SK-N-SH (cell line): ENCODE results near the gene MLANA. TPM values are rescaled to one million over a fixed set of nuclear protein-coding genes. Genes with fewer than 3 reads are reported as not detected.

Source experiments
- CTCF ChIA-PET: fragments of 300-600, 350-600 bp; formaldehyde crosslinking; extraction: SDS; loops from one replicate; lab custom pipeline; 2021; lab: Yijun Ruan, JAX
- POLR2A ChIA-PET: fragments of 350-600 bp; sonication (Branson Sonifier 250); formaldehyde crosslinking; extraction: SDS; loops from one replicate; lab custom pipeline; 2020; ENCODE audit warnings: antibody characterized with exemption, inconsistent platforms; lab: Yijun Ruan, JAX
- DNase-seq: peaks from one replicate; pipeline ENCODE4 v3.0.0; 2012
- H2AFZ ChIP-seq: fragments of 200-600 bp; sonication (generic); 2 replicates; pipeline ENCODE4 v1.8.1; 2016; ENCODE audit warnings: antibody characterized with exemption, mild to moderate bottlenecking, low read depth
- H3F3A ChIP-seq: fragments of 200-600 bp; sonication (generic); replicated peaks from 2 replicates; pipeline ENCODE3; 2016; ENCODE audit warnings: antibody characterized with exemption, mild to moderate bottlenecking; ENCODE audit not compliant: insufficient read depth
- H3K27ac ChIP-seq, 2 experiments: fragments of 200-500 bp in 1 of 2; fragments of 200-600 bp in 1 of 2; sonication (Bioruptor generic) in 1 of 2; sonication (generic), shearing (Covaris generic) in 1 of 2; 2 replicates each; pipeline versions ENCODE4 v1.5.1 to v1.6.1; 2014 to 2016; ENCODE audit warnings: low read depth in 2 of 2, inconsistent platforms in 1 of 2, low read length in 1 of 2, mild to moderate bottlenecking in 1 of 2, mixed read lengths in 1 of 2
- H3K27me3 ChIP-seq: fragments of 200-600 bp; sonication (generic), shearing (Covaris generic); 2 replicates; pipeline ENCODE4 v1.6.1; 2016; ENCODE audit warnings: mixed run types; ENCODE audit not compliant: insufficient read depth
- H3K36me3 ChIP-seq, 2 experiments: fragments of 200-500 bp in 1 of 2; fragments of 200-600 bp in 1 of 2; sonication (Bioruptor generic) in 1 of 2; sonication (generic) in 1 of 2; replicated peaks in 1 of 2; 2 replicates each; pipeline versions ENCODE3 to v1.5.1; 2014 to 2016; ENCODE audit warnings: low read length in 1 of 2, mild to moderate bottlenecking in 1 of 2; ENCODE audit not compliant: insufficient read depth in 2 of 2, control insufficient read depth in 1 of 2
- H3K4me1 ChIP-seq, 2 experiments: fragments of 200-500 bp in 1 of 2; fragments of 200-600 bp in 1 of 2; sonication (Bioruptor generic) in 1 of 2; sonication (generic), shearing (Covaris generic) in 1 of 2; 2 replicates each; pipeline versions ENCODE4 v1.5.1 to v1.6.1; 2014 to 2016; ENCODE audit warnings: low read depth in 1 of 2, low read length in 1 of 2, mixed run types in 1 of 2; ENCODE audit not compliant: insufficient read depth in 2 of 2, control insufficient read depth in 1 of 2
- H3K4me2 ChIP-seq: fragments of 200-600 bp; sonication (generic), shearing (Covaris generic); 2 replicates; pipeline ENCODE4 v1.6.1; 2017; ENCODE audit warnings: mixed run types
- H3K4me3 ChIP-seq, 2 experiments: fragments of 200-500 bp in 1 of 2; fragments of 200-600 bp in 1 of 2; sonication (Bioruptor generic) in 1 of 2; sonication (generic), shearing (Covaris generic) in 1 of 2; 2 replicates each; pipeline versions ENCODE4 v1.5.1 to v1.8.1; 2014 to 2016; ENCODE audit warnings: low read depth in 2 of 2, inconsistent platforms in 1 of 2, low read length in 1 of 2, mild to moderate bottlenecking in 1 of 2, mixed read lengths in 1 of 2, moderate library complexity in 1 of 2
- H3K79me2 ChIP-seq: fragments of 200-600 bp; sonication (generic); 2 replicates; pipeline ENCODE4 v1.8.1; 2017; ENCODE audit warnings: mild to moderate bottlenecking; ENCODE audit not compliant: insufficient read depth
- H3K9ac ChIP-seq: fragments of 200-600 bp; sonication (generic); 2 replicates; pipeline ENCODE4 v1.6.1; 2017; ENCODE audit warnings: mixed run types
- H3K9me2 ChIP-seq: fragments of 200-600 bp; sonication (generic); 2 replicates; pipeline ENCODE4 v1.6.1; 2017; ENCODE audit warnings: mixed run types
- H3K9me3 ChIP-seq: fragments of 200-600 bp; sonication (generic); 2 replicates; pipeline ENCODE4 v1.6.1; 2017; ENCODE audit warnings: mixed run types, mild to moderate bottlenecking, moderate library complexity
- H4K20me1 ChIP-seq: fragments of 200-600 bp; sonication (generic); 2 replicates; pipeline ENCODE4 v1.6.1; 2017; ENCODE audit warnings: mild to moderate bottlenecking, mixed run types; ENCODE audit not compliant: insufficient read depth
- CTCF ChIP-seq: fragments of 200-600 bp; sonication (generic); IDR thresholded peaks from 2 replicates; pipeline ENCODE4 v1.6.1; 2017; ENCODE audit warnings: antibody characterized with exemption, mild to moderate bottlenecking, moderate library complexity
- EZH2phosphoT487 ChIP-seq: fragments of 200-600 bp; sonication (generic); IDR thresholded peaks from 2 replicates; pipeline ENCODE4 v1.6.1; 2017; ENCODE audit warnings: low read depth, mixed run types, mild to moderate bottlenecking, antibody characterized with exemption, moderate library complexity, borderline replicate concordance
- FOXJ3 ChIP-seq: sonication (generic); formaldehyde crosslinking; IDR thresholded peaks from 2 replicates; pipeline ENCODE4 v1.5.1; 2020; ENCODE audit warnings: mild to moderate bottlenecking, missing genetic modification reagents
- IRF3 ChIP-seq: fragments of 150-350 bp; IDR thresholded peaks from 2 replicates; pipeline ENCODE4 v1.6.1; 2016; ENCODE audit warnings: mild to moderate bottlenecking, low read depth, low read length
- MAX ChIP-seq: IDR thresholded peaks from 2 replicates; pipeline ENCODE4 v1.4.0; 2012; ENCODE audit warnings: low read depth
- MEF2A ChIP-seq: IDR thresholded peaks from 2 replicates; pipeline ENCODE4 v1.4.0; 2012; ENCODE audit warnings: low read depth, borderline replicate concordance
- NRF1 ChIP-seq: IDR thresholded peaks from 2 replicates; pipeline ENCODE4 v1.6.1; 2012; ENCODE audit warnings: low read depth, mild to moderate bottlenecking, low read length
- RFX5 ChIP-seq: IDR thresholded peaks from 2 replicates; pipeline ENCODE4 v1.6.1; 2012; ENCODE audit warnings: mild to moderate bottlenecking, improper control_type of control experiment, low read length
- SIN3A ChIP-seq: IDR thresholded peaks from 2 replicates; pipeline ENCODE4 v1.6.1; 2012; ENCODE audit warnings: low read depth, mild to moderate bottlenecking, low read length, moderate library complexity, borderline replicate concordance
- SMC3 ChIP-seq: IDR thresholded peaks from 2 replicates; pipeline ENCODE4 v1.6.1; 2012; ENCODE audit warnings: low read depth, low read length, improper control_type of control experiment
- TCF12 ChIP-seq: IDR thresholded peaks from 2 replicates; pipeline ENCODE4 v1.4.0; 2012
- YY1 ChIP-seq: IDR thresholded peaks from 2 replicates; pipeline ENCODE4 v1.4.0; 2012; ENCODE audit warnings: low read depth, mild to moderate bottlenecking
- WGBS: methylation state at CpG from one replicate; pipeline ENCODE4 v1.1.6; 2017; ENCODE audit warnings: low lambda C conversion rate; 5-methylcytosine and 5-hydroxymethylcytosine counted together
- polyA plus RNA-seq, 3 experiments: library from polyadenylated mRNA; depleted of rRNA; stranded (reverse); fragments of >200 nt; gene quantifications; 2 replicates each; pipeline ENCODE4 v1.2.3, GENCODE V29; 2012

Gene MLANA
- polyA plus RNA-seq, 1 of the 3 experiments (the other 2 are of a cell fraction), result not detected

- POLR2A ChIA-PET, result no interaction called here
- H3K9ac ChIP-seq, result no peak overlapping the region
- no peak overlapping the region for H3K4me3 ChIP-seq
- no peak for DNase-seq
- H3K27me3 ChIP-seq, result no peaks in the 10 kb centered on the region
- CTCF ChIA-PET, result interaction anchor here (1.2 to 6.2 kb wide), 2 partner anchors 11 to 298 kb away, joined by 3 to 43 read pairs; no protein-coding TSS in a partner anchor
- WGBS, result 90% methylated on average over 4 of the region's 4 CpGs
- no peaks in the 10 kb centered on the region for H3K4me1 ChIP-seq
- H2AFZ ChIP-seq, result no peak overlapping the region
- no peak overlapping the region for H3K4me2 ChIP-seq
- no peaks in the 10 kb centered on the region for H3K9me3 ChIP-seq
- no peaks in the 10 kb centered on the region for H3F3A ChIP-seq
- no peaks in the 10 kb centered on the region for H3K9me2 ChIP-seq
- TF ChIP-seq FOXJ3 (CRISPR knock-in tag) (no peak), SMC3 (no peak), SIN3A (no peak), MAX (no peak), TCF12 (no peak), IRF3 (no peak), NRF1 (no peak)
- H4K20me1 ChIP-seq, result no peaks in the 10 kb centered on the region
- H3K79me2 ChIP-seq, result no peaks in the 10 kb centered on the region
- H3K36me3 ChIP-seq, result peaks cover 0 to 5% of the 10 kb centered on the region in 2 experiments
- no peak overlapping the region for H3K27ac ChIP-seq
Measured at GRCh38 chr9:5896863-5897262, 6.2 kb downstream of the MLANA start.

- 97% methylated on average over 5 of the region's 5 CpGs for WGBS
- no peak overlapping the region for H3K4me2 ChIP-seq
- no peak overlapping the region for H2AFZ ChIP-seq
- H3K9me3 ChIP-seq, result no peaks in the 10 kb centered on the region
- H3K27ac ChIP-seq, result no peak overlapping the region
- CTCF ChIA-PET, result interaction anchor here (6.2 kb wide), 1 partner anchor 12 kb away, joined by 43 read pairs; no protein-coding TSS in a partner anchor
- H4K20me1 ChIP-seq, result no peaks in the 10 kb centered on the region
- no peaks in the 10 kb centered on the region for H3K79me2 ChIP-seq
- no peaks in the 10 kb centered on the region for H3F3A ChIP-seq
- no peak for TF ChIP-seq EZH2phosphoT487
- no peak for TF ChIP-seq YY1
- no peak for TF ChIP-seq CTCF
- TF ChIP-seq RFX5, result no peak
- no peak for TF ChIP-seq SMC3
- no peak for TF ChIP-seq MEF2A
- POLR2A ChIA-PET, result no interaction called here
- H3K9ac ChIP-seq, result no peak overlapping the region
- no peak overlapping the region for H3K4me3 ChIP-seq
- no peaks in the 10 kb centered on the region for H3K9me2 ChIP-seq
- H3K27me3 ChIP-seq, result no peaks in the 10 kb centered on the region
- DNase-seq, result no peak
- no peaks in the 10 kb centered on the region for H3K4me1 ChIP-seq
- peaks cover 0 to 5% of the 10 kb centered on the region in 2 experiments for H3K36me3 ChIP-seq
Measured at GRCh38 chr9:5897851-5898250, 7.2 kb downstream of the MLANA start.
